Stimulated activated CD4-positive, alpha-beta T cell treated with anti-CD3 and anti-CD28 coated beads, Interleukin-15, amount 100 ng/mL, for 1 hour (primary cell): ENCODE measurements around the gene PDZRN3.

Source experiments
- DNase-seq, 2 donors: peaks; one replicate each; pipeline ENCODE4 v3.0.0-alpha.2; 2020; ENCODE audit warnings: low read depth in 1 of 2, low spot score in 1 of 2

The PDZRN3 gene

GRCh38 chr3:73398084-73398483, 226.7 kb downstream of the PDZRN3 start:
- no peak for DNase-seq

GRCh38 chr3:73394240-73394639, 230.5 kb downstream of the PDZRN3 start:
- DNase-seq: no peak

- no peak for DNase-seq
Observed at GRCh38 chr3:73393005-73393404, 231.7 kb downstream of the PDZRN3 start.

GRCh38 chr3:73391984-73392383, 232.8 kb downstream of the PDZRN3 start:
- no peak for DNase-seq

GRCh38 chr3:73389928-73390327, 234.8 kb downstream of the PDZRN3 start:
- no peak for DNase-seq

- no peak for DNase-seq
Observed at GRCh38 chr3:73389117-73389813, 235.5 kb downstream of the PDZRN3 start.

GRCh38 chr3:73385568-73385967, 239.2 kb downstream of the PDZRN3 start:
- no peak for DNase-seq

- DNase-seq: no peak
Observed at GRCh38 chr3:73384091-73384906, 240.4 kb downstream of the PDZRN3 start.

GRCh38 chr3:73383470-73384049, 241.2 kb downstream of the PDZRN3 start:
- no peak for DNase-seq

GRCh38 chr3:73381551-73381950, 243.2 kb downstream of the PDZRN3 start:
- DNase-seq: no peak

GRCh38 chr3:73380735-73381532, 243.8 kb downstream of the PDZRN3 start:
- DNase-seq: no peak

- DNase-seq: no peak
Observed at GRCh38 chr3:73379465-73379864, 245.3 kb downstream of the PDZRN3 start.

- no peak for DNase-seq
Observed at GRCh38 chr3:73378207-73378606, 246.5 kb downstream of the PDZRN3 start.

- DNase-seq: no peak
Observed at GRCh38 chr3:73365756-73366397, 258.9 kb downstream of the PDZRN3 start.

- DNase-seq: no peak
Observed at GRCh38 chr3:73364517-73364916, 260.2 kb downstream of the PDZRN3 start.

GRCh38 chr3:73363093-73363492, 261.6 kb downstream of the PDZRN3 start:
- DNase-seq: no peak

- no peak for DNase-seq
Observed at GRCh38 chr3:73361591-73361990, 263.1 kb downstream of the PDZRN3 start.

- DNase-seq: no peak
Observed at GRCh38 chr3:73353649-73354217, 271.0 kb downstream of the PDZRN3 start.

- DNase-seq: no peak
Observed at GRCh38 chr3:73352841-73353645, 271.7 kb downstream of the PDZRN3 start.
